HG02763 (cell line): Measurements from ENCODE around the gene TMEM184B.
A peak's percentile ranks its signal among the peaks of the same experiment; 100 is the strongest.

Experiments used
- ATAC-seq: cut with Tn5 transposase; IDR thresholded peaks from one replicate; pipeline ENCODE4 v1.9.1; 2021; ENCODE audit warnings: mild to moderate bottlenecking, moderate library complexity; ENCODE audit not compliant: unreplicated experiment

TMEM184B gene

DNA sequence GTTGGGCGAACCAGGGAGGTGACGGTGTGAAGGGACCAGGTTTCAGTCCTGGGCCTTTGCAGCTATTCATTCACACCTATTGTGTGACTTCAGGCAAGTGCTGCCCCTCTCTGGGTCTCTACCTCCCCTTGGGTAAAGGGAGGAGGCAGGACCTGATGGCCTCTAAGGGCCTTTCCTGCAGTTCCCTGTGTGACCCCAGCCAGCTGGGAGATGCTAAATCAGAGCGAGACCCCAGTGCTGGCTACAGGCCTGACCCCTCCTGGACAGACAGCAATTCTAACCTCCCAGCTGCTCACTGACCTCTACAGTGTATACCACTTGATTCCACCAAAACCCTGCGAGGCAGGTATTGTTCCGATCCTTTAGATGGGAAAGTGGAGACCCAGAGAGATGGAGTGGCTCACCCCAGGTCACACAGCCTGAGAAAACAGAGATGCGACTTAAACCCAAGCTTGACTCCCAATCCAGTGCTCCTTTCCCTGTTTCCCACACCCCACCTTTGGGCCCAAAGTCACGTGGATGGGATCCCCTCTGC, 64.8 kb downstream of the TMEM184B start:
- ATAC-seq: no peak

GRCh38 chr22:38205261-38206128, 67.3 kb downstream of the TMEM184B start:
- no peak for ATAC-seq

GRCh38 chr22:38204784-38205183, 68.0 kb downstream of the TMEM184B start:
- ATAC-seq: no peak

- ATAC-seq: no peak
These were observed 68.8 kb downstream of the TMEM184B start for GRCh38 chr22:38203855-38204514.

- no peak for ATAC-seq
These were observed 69.6 kb downstream of the TMEM184B start for GRCh38 chr22:38203090-38203810.

DNA sequence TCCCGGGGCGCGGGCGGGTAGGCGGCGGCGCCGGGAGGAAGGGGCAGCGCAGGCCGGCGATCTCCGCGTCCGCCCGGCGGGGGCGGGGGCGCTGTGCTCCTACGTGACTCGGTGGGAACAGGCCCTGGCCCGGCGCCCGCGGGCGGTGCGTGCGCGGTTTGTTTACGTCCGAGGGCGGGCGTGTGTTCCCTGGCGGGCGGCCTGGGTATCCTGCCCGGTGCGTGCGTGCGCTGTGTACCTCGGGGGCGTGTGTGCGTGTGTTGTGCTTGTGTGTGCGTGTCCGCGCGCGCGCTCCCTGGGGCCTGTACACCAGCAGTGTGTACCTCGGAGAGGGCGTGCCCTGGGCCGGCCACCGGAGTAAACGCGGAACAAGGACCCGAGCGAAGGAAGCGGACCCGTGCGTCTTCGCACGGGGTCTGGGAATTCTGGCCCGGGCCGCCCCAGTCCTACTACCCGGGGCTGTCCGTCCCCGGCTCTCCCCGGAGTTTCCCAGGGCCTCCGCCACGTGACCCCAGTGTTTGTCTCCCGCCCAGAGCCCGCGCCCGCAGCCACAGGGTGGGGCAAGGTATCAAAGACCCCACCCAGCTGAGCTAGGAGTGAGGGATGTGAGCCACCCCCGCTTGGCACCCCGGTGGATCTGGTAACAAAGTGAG, 70.2 kb downstream of the TMEM184B start:
- peak; percentile 20 for ATAC-seq

- peak; percentile 52 for ATAC-seq
These were observed 70.9 kb downstream of the TMEM184B start, which contains the start of gene MAFF for GRCh38 chr22:38201711-38202436. Gene MAFF, plus strand, starts transcription at chr22:38201994. Its CDS starts 11,860 bp downstream, at chr22:38213854.

DNA sequence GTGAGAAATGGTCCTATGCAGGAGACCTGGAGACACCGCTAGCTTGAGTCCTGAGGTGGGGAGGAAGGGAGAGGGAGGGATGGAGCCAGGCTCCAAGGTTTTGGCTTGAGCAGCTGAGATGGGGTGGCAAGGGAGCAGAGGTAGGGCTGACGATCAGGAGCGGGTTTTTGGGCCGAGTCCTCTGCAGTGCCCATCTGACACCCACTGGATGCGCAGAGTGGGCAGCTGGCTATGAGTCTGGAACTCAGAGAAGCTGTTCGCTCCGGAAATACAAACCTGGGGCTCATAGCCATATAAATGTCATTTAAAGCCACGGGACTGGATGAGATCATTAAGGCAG, 71.5 kb downstream of the TMEM184B start:
- ATAC-seq: no peak

- no peak for ATAC-seq
These were observed 72.8 kb downstream of the TMEM184B start for GRCh38 chr22:38199826-38200559.

- no peak for ATAC-seq
These were observed 75.9 kb downstream of the TMEM184B start for GRCh38 chr22:38196791-38197419.

- no peak for ATAC-seq
These were observed 79.2 kb downstream of the TMEM184B start for GRCh38 chr22:38193580-38193979.

GRCh38 chr22:38192475-38192863, 80.3 kb downstream of the TMEM184B start:
- ATAC-seq: no peak

DNA sequence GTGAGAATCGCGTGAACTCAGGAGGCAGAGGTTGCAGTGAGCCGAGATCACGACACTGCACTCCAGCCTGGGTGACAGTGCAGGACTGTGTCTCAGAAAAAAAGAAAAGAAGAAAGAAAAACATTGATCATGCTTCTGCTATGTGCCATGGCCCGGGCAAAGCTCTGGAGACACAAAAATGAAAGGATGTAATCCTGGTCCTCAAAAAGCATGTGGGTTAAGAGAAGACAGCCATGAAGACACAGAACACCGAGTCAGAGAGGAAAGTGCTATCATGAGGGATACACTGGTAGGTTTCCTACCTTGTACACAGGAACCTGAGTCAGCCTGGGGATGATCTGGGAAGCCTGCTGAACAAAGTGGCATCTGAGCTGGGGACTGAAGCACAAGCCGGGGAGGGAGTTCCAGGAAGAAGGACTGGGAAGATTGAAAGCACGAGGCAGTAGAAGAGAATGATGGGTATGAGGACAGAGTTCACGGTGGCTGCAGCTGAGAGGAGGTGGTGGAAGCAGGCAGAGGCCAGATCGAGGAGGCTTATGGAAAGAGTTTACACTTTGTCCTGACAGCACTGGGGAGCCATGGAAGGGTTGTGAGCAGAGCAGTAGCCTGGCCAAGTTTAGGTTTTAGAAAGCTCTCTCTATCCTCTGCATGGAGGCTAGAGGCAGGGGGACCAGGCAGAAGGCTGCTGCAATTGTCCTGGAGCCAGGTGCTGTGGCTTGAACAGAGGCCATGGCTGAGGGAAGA, 80.9 kb downstream of the TMEM184B start:
- ATAC-seq: no peak

- ATAC-seq: no peak
These were observed 81.8 kb downstream of the TMEM184B start for GRCh38 chr22:38191055-38191454.

- no peak for ATAC-seq
These were observed 82.2 kb downstream of the TMEM184B start for GRCh38 chr22:38190581-38190980.

- ATAC-seq: no peak
These were observed 83.7 kb downstream of the TMEM184B start for GRCh38 chr22:38189104-38189503.

DNA sequence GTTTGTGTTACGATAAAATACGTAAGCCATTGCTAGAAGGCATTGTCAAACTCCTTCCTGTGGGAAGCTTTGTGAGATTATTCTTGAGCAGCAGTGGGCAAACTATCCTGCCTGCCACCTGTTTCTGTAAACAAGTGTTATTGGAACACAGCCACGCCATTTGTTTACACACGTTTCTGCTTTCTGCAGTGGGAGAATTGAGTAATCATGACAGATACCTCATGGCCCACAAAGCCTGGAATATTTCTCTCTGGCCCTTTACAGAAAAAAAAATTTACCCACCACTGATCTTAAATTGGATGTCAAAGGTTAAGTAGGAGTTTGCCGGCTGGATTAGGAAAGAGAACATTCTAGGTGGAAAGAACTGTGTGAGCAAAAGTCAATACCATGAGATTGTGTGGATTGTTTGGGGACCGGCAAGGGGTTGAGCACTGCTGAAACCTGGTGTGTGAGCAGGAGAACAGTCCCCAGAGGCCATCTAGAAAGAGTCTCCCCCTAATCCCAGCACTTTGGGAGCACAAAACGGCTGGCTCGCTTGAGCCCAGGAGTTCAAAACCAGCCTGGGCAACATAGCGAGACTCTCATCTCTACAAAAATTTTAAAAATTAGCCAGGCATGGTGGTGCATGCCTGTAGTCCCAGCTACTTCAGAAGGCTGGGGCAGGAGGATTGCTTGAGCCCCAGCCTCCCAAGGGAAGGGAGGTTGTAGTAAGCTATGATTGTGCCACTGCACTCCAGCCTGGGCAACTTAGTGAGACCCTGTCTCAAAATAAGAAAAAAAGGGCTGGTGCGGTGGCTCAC, 85.2 kb downstream of the TMEM184B start:
- ATAC-seq: no peak

DNA sequence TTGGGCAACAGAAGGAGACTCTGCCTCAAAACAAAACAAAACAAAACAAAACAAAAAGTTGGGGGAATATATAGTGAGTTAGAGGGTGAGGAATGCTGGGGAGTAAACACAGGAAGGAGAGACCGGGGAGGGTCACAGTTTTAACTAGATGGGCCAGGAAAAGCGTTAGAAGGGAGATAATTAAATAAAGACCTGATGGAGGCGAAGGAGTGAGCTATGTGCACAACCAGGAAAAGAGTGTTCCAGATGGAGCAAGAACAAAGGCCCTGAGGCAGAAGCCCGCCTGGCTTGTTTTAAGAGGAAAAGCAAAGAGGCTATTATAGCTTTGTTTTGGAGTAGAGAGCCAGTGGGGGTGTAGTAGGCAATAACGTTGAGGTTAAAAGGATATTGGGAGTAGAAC, 86.4 kb downstream of the TMEM184B start:
- no peak for ATAC-seq
